SK-MEL-5 (cell line): Measurements from ENCODE around the gene WIPF1. TPM values are rescaled to one million over a fixed set of nuclear protein-coding genes. Genes with fewer than 3 reads are reported as not detected.

Experiments
- DNase-seq: peaks from one replicate; pipeline ENCODE4 v3.0.0-alpha.2; 2016; ENCODE audit warnings: low read depth, low spot score
- in situ Hi-C: cut with HindIII; loops from 2 replicates; pipeline ENCODE4 v1.10.0; 2016; ENCODE audit warnings: low sequenced_read_pairs, high pct_unique_total_duplicates, low pct_unique_long_range_greater_than_20kb
- total RNA-seq: library from RNA; depleted of rRNA; stranded (reverse); fragments of >200 nt; shearing (Covaris generic); gene quantifications from 2 replicates; pipeline ENCODE4 v1.2.3, GENCODE V29; 2014

WIPF1 gene
- total RNA-seq, 1 experiment from 2014 or later = 8.2 TPM

DNA sequence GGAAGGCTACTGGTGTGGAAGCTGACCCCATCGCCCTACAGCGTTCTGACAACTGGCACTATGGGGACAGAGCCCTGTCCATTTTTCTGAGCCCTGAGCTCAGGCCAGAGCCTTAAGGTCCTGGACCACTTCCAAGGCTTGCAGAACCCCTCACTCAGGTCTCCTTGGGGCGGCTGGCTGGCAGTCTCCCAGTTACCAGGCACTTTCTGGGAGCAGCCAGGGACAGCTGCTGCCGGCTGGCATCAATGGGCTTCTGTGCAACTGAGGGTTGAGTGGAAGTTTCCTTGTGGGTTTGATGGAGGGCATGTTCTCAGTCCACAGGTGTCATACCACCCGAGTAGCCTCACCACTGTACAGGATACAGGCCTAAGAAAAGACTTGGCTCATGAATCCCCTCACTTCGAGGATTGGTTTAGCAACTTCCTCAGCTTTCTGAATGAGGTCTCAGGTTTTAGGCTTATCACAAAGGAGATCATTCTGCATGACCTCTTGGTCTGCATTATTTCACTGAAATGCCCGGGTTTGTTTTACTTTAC lies 27.4 kb upstream of the WIPF1 start:
- in situ Hi-C loops = no loop called here
- no peak for DNase-seq

DNA sequence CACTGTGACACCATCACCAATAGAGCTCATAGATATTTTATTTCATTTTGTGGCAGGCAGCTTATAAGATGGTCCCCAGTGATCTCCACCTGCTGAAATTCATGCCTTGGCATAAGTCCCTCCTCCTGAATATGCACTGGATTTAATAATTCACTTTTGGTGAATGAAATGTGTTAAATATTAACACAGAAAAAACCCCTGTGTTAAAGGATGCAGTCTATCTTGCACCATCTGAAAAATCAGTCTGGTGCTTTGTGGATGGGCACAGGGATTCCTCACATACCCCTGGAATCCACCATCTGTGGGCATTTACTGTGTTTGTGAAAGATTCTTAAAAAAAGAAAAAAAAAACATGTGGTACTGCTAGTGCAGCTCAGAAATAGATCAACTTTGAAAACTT lies 26.1 kb upstream of the WIPF1 start:
- DNase-seq = no peak
- in situ Hi-C loops = no loop called here

DNA sequence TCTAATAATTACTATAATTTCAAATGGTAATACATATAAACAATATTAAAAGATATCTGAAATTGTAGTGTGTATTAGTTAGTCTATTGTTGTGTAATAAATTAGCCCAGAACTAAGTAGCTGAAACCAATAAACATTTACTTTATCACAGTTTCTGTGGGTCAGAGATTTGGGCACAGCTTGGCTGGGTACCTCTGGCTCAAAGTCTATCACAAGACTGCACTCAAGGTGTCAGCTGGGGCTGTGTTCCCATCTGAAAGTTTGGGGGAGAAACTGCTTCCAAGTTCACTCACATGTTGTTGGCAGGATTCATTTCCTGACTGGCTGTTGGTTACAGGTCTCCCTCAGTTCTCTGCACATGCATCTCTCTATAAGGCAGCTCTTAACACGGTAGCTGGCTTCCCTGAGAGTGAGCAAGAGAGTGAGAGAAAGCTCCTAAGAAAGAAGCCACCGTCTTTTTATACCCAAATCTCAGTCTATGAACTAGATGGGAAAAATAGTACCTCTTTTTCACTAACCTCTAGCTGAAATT lies 25.6 kb upstream of the WIPF1 start:
- in situ Hi-C loops = no loop called here
- no peak for DNase-seq

DNA sequence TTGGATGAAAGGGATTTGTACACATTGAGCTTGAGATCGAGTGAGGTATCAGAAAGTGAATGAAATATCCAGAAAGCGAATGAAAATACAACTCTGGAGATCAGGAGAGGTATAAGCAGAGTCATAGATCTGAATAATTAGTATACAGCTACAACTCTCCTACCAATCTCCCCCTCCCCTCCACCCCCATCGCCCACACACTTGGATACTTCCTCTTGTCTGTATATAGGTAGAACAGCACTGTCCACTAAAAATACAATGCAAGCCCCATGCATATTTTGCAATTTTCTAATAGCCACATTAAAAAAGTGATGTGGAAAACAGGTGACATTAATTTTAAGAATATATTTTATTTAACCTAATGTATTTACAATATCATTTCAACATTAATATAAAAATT lies 23.7 kb upstream of the WIPF1 start:
- in situ Hi-C loops = no loop called here
- no peak for DNase-seq

DNA sequence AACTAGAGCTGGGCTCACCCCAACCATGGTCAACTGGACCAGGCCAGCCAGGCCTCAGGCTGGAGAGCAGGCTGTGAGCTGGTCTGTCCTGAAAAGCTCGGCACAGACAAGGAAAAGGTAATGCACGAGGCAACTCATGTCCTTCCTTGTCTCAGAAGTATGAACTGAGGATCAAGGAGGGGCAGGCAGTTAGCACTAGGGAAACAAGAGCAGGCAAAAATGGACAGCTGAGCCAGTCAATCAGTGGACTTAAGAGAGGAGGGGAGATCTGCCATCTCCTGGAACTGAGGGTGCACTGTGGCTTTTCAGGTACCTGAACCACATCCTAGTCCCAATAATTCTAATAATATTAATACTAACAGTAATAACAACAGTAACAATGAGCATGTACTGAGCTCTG lies 20.6 kb upstream of the WIPF1 start:
- DNase-seq = no peak
- in situ Hi-C loops = no loop called here

DNA sequence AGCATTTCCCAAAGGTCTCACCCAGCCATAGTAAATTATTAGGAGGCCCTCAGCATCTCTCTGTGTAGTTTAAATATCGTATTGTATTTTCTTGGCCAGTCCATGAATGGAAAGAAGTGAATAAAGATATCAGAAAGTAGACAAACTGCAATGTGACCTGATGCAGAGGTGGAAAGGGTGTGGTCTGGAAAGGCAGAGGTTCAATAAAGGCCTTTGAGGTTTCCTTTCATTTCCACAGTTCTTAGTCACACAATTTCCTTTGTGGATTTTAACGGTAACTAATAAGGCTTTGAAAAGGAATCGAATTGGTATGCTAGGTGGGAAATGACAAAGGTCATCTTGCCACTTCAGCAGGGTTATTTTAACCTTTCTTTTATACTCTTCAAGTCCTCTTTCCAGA lies 20.1 kb upstream of the WIPF1 start:
- in situ Hi-C loops = no loop called here
- no peak for DNase-seq

DNA sequence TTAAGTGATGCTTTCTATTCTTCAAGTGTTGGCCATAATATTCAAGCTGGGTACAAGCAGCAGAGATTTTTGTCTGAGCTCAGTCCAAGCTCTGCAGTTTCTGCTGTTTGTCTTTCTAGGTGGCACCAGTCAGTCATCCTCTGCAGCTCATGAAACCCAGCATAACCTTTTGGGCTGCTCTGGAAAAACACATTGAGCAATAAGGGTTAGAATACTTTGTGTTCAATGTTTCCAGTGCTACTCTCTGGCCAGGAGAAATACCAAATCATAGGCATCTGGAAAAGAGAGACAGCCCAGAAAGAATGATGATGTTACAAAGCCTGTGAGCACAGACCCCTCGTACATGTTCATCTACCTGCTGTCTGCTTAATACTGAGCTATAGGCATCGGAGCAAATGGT lies 19.5 kb upstream of the WIPF1 start:
- in situ Hi-C loops = no loop called here
- DNase-seq = no peak

DNA sequence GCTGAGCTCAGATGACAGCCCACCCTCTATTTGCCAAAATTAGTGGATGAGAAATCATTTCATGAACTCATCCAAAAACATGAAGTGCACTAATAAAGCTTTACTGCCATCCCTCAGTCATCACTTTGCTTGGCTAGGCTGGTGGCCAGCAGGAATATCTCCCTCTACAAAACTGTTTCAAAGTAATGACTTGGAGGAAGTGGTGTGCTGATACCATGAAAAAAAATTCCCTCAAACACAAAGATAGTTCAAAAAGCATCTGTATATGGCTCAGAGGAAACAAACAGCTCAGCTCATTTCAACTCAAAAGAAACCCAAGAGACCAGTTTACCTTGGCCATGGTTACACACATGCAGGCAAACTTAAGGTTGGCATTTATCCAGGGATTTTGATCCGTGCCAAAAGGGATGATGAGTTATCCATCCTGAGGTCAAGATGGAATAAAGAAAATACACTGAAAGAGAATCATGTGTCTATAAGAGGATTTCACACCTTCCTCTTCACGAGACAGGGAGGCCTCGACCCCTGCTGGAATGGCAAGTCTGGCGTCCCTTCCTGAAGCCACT lies 18.4 kb upstream of the WIPF1 start:
- in situ Hi-C loops = no loop called here
- DNase-seq = no peak

DNA sequence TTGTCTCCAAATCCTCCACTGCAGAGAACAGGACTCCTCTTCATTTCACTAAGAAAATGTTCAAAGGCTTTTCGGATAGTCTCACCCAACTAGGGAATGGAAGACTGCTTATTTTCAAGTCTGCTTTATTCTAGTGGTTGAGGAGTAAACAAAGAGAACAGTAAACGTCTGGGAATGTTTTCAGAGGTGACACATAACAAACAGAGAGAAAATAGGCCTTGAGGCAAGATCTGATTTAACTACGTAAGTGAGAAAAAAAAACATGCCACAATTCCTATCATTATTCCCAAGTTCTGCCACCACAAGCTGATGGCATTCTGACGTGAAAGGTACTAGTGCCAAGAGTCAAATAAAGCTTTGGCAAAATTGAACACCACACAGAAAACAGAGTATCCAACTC lies 16.7 kb upstream of the WIPF1 start:
- in situ Hi-C loops = no loop called here
- DNase-seq = peak; percentile 36

DNA sequence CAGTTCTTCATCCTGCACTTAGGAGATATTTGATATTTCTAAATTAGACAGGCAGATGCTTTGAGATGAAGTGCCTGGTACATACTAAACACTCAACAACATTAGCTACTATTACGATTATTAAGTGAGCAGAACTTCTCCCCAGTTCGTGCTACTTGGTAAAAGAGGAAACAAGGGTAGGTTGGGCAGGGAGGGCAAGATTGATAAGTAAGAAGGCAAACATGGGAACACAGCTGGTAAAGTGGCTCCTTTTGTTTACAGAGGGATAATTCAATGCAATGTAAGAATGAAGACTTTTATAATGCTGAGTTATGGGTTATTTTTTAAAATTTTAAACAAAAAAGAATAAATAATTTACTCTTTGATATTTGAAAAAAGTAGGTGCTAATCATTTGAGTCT lies 15.9 kb upstream of the WIPF1 start:
- in situ Hi-C loops = no loop called here
- DNase-seq = no peak

DNA sequence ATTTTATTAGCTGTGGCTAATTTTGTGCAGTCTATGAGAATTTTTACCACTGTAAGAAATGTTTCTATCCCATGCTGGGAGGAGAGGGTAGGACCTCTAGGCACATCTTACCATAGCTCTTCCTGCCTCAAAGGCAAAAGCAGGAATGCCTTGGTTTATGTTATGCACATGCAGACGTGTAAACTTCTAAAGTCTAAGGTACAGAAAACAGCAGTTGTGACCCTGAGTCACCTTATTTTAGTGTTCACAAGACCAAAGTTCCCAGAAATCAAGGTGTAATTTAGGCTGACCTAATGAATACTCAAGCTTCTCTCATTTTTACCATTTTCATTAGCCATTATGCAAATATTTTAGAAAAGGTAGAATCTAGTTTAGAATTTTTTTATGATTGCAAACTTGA lies 15.4 kb upstream of the WIPF1 start:
- no peak for DNase-seq
- in situ Hi-C loops = no loop called here

DNA sequence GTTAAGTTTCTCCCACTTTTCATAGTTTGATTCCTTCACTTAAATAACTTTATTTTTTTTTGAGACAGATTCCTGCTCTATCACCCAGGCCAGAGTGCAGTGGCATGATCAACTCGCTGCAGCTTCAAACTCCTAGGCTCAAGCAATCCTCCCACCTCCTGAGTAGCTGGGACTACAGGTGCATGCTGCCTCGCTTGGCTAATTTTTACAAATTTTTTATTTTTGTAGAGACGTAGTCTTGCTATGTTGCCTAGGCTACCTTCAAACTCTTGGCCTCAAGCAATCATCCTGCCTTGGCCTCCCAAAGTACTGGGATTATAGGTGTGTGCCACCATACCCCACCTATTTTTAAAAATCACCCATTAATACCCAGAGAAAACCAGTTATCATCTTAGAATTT lies 14.2 kb upstream of the WIPF1 start:
- in situ Hi-C loops = no loop called here
- no peak for DNase-seq

DNA sequence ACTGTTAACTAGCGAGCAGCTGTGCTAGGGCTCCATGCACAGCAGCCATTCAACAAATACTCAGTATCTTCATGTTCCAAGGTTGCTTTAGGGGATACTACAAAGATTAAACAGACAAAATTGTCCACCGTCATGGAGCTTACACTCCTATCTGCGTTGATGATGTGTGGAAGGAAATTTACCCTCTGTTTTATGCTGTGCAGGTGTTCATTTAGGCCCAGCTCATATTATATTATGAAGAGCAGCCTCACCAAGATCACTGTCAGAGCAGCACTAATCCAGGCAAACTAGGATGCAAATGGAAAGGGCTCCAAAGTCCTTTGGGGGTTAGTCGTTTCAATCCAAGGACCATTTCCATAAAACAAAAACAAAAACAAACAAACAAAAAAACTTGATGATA lies 13.4 kb upstream of the WIPF1 start:
- DNase-seq = no peak
- in situ Hi-C loops = no loop called here

DNA sequence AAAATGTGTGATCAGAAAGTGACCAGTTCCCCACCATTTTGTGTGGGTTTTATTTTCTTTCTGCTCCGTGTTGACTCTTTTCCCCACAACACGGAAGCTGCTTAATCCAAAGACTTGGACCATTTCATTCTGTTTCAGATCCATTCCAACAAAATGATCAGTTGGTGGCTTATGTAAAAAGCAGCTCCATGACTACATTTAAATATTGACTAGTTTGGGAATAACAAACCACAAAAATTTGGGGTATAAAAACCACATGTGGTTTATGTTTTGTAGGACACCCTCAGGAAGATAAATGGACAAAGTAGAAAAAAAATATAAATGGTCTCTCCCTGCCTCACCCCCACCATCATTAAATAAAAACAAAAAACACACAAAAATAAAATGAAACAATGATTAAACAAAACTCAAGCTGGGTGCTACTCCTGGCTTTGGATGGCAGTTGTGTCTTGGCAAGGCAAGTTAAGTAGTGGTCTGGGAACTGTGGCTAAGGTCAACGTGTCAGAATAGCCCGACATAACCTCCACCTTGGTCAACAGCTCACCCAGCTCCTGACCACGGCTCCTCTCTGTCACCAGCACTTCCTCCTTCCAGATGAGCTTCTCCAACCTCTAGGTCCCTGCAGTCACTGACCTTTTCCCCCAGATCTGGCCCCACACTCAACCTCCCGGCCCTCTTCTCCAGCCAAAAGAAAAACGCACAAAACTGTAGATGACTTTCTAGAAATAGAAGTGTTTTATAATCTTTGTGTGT lies 12.8 kb upstream of the WIPF1 start:
- no peak for DNase-seq
- in situ Hi-C loops = no loop called here

DNA sequence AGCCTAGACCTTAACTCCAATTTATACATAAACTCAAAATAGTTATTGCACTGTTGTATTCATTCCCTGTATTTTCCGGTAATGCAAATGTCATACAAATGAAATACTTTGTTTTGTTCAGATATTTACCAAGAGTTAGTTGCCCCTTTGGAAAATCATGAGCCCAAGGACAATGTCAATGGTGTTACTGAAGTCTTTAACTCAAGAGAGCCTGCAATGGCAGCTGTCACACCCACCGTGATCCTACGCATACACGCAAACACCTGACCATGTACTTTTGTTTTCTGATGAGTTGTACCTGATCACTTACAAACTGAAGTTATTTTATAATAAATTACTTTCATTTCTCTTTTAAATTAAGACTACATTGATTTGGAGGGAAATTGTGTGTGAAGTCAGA lies 11.7 kb upstream of the WIPF1 start:
- in situ Hi-C loops = no loop called here
- DNase-seq = no peak

DNA sequence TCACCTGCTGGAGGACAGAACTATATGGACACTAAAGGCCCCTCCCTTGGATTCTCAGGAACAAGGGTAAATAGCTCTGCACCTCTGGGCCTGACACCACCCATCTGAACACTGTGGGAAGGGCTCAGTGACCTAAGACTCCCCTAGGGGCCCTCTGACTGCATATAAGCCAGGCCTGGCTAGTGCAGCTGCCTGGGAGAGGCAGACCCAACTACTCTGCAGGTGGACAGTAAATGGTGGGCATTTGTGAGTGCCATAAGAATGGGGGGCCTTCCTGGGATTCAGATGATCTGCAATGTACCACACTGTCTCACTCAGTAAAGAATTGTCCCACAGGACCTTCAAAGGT lies 11.2 kb upstream of the WIPF1 start:
- in situ Hi-C loops = no loop called here
- DNase-seq = no peak

DNA sequence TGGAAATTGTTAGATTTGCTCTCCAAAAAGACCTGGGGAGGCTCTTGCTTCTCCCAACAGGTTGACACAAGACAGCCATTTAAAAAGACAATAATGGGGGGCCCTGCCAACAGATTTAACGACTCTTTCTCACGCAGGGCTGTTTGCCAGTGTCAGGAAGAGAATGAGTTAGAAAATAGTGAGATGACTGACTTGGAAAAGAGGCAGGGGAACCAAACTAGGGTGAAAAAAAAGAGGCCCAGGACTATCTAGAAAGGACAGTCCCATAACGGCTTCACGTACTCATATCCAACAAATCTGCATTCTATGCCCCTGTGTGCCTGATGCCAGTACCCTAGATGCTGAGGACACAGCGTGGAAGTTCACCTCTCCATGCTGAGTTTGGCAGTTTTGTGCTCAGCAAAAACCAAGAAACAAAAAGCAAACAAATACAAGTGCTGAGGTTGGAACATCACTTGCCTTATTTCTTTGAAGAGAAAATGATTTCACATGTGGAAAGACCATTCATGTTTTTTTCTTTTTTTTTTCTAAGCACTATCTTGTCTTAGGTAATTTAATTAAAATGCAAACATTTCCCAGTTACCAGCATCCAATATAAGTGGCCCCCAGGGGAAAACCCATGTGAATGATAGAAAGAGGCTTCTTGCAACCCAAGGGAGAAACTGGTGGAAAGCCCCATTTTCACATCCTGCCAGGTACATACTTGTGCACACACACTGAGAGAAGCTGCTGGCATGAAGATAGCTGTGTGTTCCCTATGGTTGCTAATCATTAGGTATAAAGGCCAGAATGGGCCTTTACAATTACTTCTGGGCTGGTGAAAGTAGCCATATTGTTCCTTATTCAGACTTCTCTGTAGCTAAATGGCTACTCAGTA lies 10.6 kb upstream of the WIPF1 start:
- in situ Hi-C loops = no loop called here
- no peak for DNase-seq

DNA sequence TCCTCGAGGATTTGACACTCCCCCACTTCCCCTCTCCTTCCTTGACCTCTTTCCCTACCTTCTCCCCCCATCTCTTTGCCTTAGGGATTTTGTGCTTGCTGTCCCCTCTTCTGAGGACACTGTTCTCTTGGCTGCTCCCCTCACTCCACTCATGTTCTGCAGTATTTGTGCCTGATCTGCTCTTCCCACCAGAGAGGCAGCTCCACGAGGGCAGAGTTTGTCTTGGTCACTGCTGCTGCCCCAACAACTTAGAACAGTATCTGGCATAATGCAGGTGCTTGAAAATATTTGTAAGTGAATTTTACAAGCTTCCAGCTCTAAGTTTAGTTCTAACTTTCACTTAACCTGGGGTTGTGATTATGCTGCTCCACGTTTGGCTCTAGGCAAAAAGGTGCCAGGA lies 10.0 kb upstream of the WIPF1 start:
- no peak for DNase-seq
- in situ Hi-C loops = no loop called here
